Glutamatergic neuron (in vitro differentiated cells): Measurements from ENCODE around the gene RBM5. TPM values are rescaled to one million over a fixed set of nuclear protein-coding genes. Genes with fewer than 3 reads are reported as not detected.
A peak's percentile ranks its signal among the peaks of the same experiment; 100 is the strongest.

Experiments used
- DNase-seq: peaks from one replicate; pipeline ENCODE4 v3.0.0; 2022
- H3K27ac Mint-ChIP-seq: one replicate; pipeline ENCODE4 v1.8.0; 2020; ENCODE audit warnings: mild to moderate bottlenecking, mixed read lengths, inconsistent platforms; ENCODE audit not compliant: unreplicated experiment
- H3K27me3 Mint-ChIP-seq: one replicate; pipeline ENCODE4 v1.8.0; 2020; ENCODE audit warnings: mild to moderate bottlenecking, moderate library complexity, mixed read lengths, inconsistent platforms; ENCODE audit not compliant: unreplicated experiment
- H3K36me3 Mint-ChIP-seq: one replicate; pipeline ENCODE4 v1.8.0; 2020; ENCODE audit warnings: mild to moderate bottlenecking, mixed read lengths, inconsistent platforms; ENCODE audit not compliant: unreplicated experiment
- H3K4me1 Mint-ChIP-seq: one replicate; pipeline ENCODE4 v1.8.0; 2020; ENCODE audit warnings: mild to moderate bottlenecking, low read depth, mixed read lengths, inconsistent platforms; ENCODE audit not compliant: unreplicated experiment
- H3K4me3 Mint-ChIP-seq: one replicate; pipeline ENCODE4 v1.8.0; 2020; ENCODE audit warnings: mild to moderate bottlenecking, mixed read lengths, inconsistent platforms; ENCODE audit not compliant: unreplicated experiment
- H3K9me3 Mint-ChIP-seq: one replicate; pipeline ENCODE4 v1.8.0; 2020; ENCODE audit warnings: mild to moderate bottlenecking, moderate library complexity, mixed read lengths, inconsistent platforms; ENCODE audit not compliant: unreplicated experiment
- CTCF ChIP-seq: fragments of 200-600 bp; sonication (generic); IDR thresholded peaks from one replicate; pipeline ENCODE4 v1.5.0; 2021; ENCODE audit not compliant: partially characterized antibody, unreplicated experiment
- total RNA-seq: library from RNA; stranded (reverse); fragmentation: NEBNext Ultra II Directional; extraction: Animal tissue kit (Norgen Biotek cat#: 25700); gene quantifications from one replicate; pipeline ENCODE4 v1.2.1, GENCODE V29; 2021; ENCODE audit not compliant: unreplicated experiment

RBM5 gene
- total RNA-seq, 1 donor from 2014 or later, result 363 TPM

- H3K4me3 Mint-ChIP-seq, result peak overlapping the region; percentile 60
- DNase-seq, result no peak
- H3K36me3 Mint-ChIP-seq, result no peaks in the 10 kb centered on the region
- TF ChIP-seq CTCF, result no peak
- peak overlapping the region; percentile 85 for H3K27ac Mint-ChIP-seq
- H3K4me1 Mint-ChIP-seq, result peaks cover 26% of the 10 kb centered on the region
- peaks cover 4% of the 10 kb centered on the region for H3K27me3 Mint-ChIP-seq
- H3K9me3 Mint-ChIP-seq, result peaks cover 7% of the 10 kb centered on the region
Observed at GRCh38 chr3:50166620-50167019, 77.9 kb downstream of the RBM5 start.

GRCh38 chr3:50167069-50167840 is 78.5 kb downstream of the RBM5 start:
- Mint-ChIP-seq H3K36me3 (no peaks in the 10 kb centered on the region), H3K9me3 (peaks cover 8% of the 10 kb centered on the region), H3K4me3 (peak overlapping the region; percentile 71), H3K27ac (peak overlapping the region; percentile 85), H3K4me1 (peaks cover 26% of the 10 kb centered on the region), H3K27me3 (peaks cover 4% of the 10 kb centered on the region)
- peak; percentile 55 for DNase-seq
- TF ChIP-seq CTCF, result no peak

- Mint-ChIP-seq H3K36me3 (no peaks in the 10 kb centered on the region), H3K4me3 (peak overlapping the region; percentile 71), H3K27ac (peak overlapping the region; percentile 66), H3K9me3 (peaks cover 8% of the 10 kb centered on the region), H3K4me1 (peaks cover 26% of the 10 kb centered on the region), H3K27me3 (peaks cover 4% of the 10 kb centered on the region)
- no peak for DNase-seq
- no peak for TF ChIP-seq CTCF
Observed at GRCh38 chr3:50167841-50168209, 79.1 kb downstream of the RBM5 start.

- Mint-ChIP-seq H3K9me3 (peaks cover 8% of the 10 kb centered on the region), H3K36me3 (no peaks in the 10 kb centered on the region), H3K27me3 (peaks cover 4% of the 10 kb centered on the region), H3K4me1 (peaks cover 26% of the 10 kb centered on the region), H3K4me3 (no peak overlapping the region), H3K27ac (no peak overlapping the region)
- no peak for TF ChIP-seq CTCF
- DNase-seq, result no peak
Observed at GRCh38 chr3:50168388-50168787, 79.7 kb downstream of the RBM5 start.

Other genes starting within 250 kb of the RBM5 start
- gene TRAIP, start 232.4 kb upstream of the RBM5 start, total RNA-seq, result 11.3 TPM
- 518 TPM for gene CAMKV, start 219.0 kb upstream of the RBM5 start, total RNA-seq
- 8.6 TPM for gene MST1R, start 185.0 kb upstream of the RBM5 start, total RNA-seq
- 15.4 TPM for gene MON1A, start 159.1 kb upstream of the RBM5 start, total RNA-seq
- 169 TPM for gene RBM6, start 148.8 kb upstream of the RBM5 start, total RNA-seq
- 41.2 TPM for gene SEMA3F, start 66.4 kb downstream of the RBM5 start, total RNA-seq
- not detected for gene GNAT1, start 102.7 kb downstream of the RBM5 start, total RNA-seq
- gene SLC38A3, start 116.4 kb downstream of the RBM5 start, total RNA-seq, result not detected
- 297 TPM for gene GNAI2, start 147.3 kb downstream of the RBM5 start, total RNA-seq
- 5.4 TPM for gene SEMA3B, start 180.2 kb downstream of the RBM5 start, total RNA-seq
- not detected for gene LSMEM2, start 190.2 kb downstream of the RBM5 start, total RNA-seq
- gene IFRD2, start 203.5 kb downstream of the RBM5 start, total RNA-seq, result 38.2 TPM
- 6.9 TPM for gene HYAL3, start 210.5 kb downstream of the RBM5 start, total RNA-seq
- gene NAA80, start 210.5 kb downstream of the RBM5 start, total RNA-seq, result 13.3 TPM
- gene HYAL1, start 214.7 kb downstream of the RBM5 start, total RNA-seq, result 0.96 TPM
- gene HYAL2, start 233.8 kb downstream of the RBM5 start, total RNA-seq, result 48.4 TPM
- gene TUSC2, start 239.3 kb downstream of the RBM5 start, total RNA-seq, result 30.8 TPM